ENCODE data around the gene S1PR4.

S1PR4 gene

GRCh38 chr19:3183721-3184641 is 5.4 kb downstream of the S1PR4 start:
- peaks cover 60% of the 10 kb centered on the region for H3K79me2 ChIP-seq (ENCODE audit: control insufficient read depth, low read length)
- H3K36me3 ChIP-seq (ENCODE audit: control insufficient read depth, low read length), result peaks cover 30% of the 10 kb centered on the region
- H3F3A ChIP-seq (ENCODE audit: control insufficient read depth, insufficient read depth), result peaks cover 6% of the 10 kb centered on the region
- H3K9me3 ChIP-seq (ENCODE audit: control insufficient read depth, insufficient read depth, low read length), result no peaks in the 10 kb centered on the region
- no peaks in the 10 kb centered on the region for H3K9me2 ChIP-seq (replicated peaks; ENCODE audit: control insufficient read depth, low read length)
- no peak overlapping the region for H3K4me3 ChIP-seq (ENCODE audit: low read length)
- H4K20me1 ChIP-seq (ENCODE audit: control insufficient read depth, insufficient read depth, low read depth, low read length), result peaks cover 18% of the 10 kb centered on the region; the same call in 1 of the 2 replicates
- no peak overlapping the region for H3K27ac ChIP-seq (ENCODE audit: low read depth, low read length)
- no peaks in the 10 kb centered on the region for H3K27me3 ChIP-seq (ENCODE audit: control insufficient read depth, low read length)
- H3K4me1 ChIP-seq (ENCODE audit: control insufficient read depth, low read length), result peaks cover 56% of the 10 kb centered on the region
- TF ChIP-seq EZH2phosphoT487 (IDR thresholded peaks at IDR 0.05; ENCODE audit: borderline replicate concordance, low read length) (no peak), CTCF (IDR thresholded peaks at IDR 0.05; ENCODE audit: low read depth, low read length, poor library complexity, severe bottlenecking) (no peak)
- peak overlapping the region; percentile 62; the same call in 1 of the 2 replicates for H3K4me2 ChIP-seq (ENCODE audit: low read length)

- Histone ChIP-seq H4K20me1 (ENCODE audit: control insufficient read depth, insufficient read depth, low read depth, low read length) (peaks cover 24% of the 10 kb centered on the region; the same call in 1 of the 2 replicates), H3F3A (ENCODE audit: control insufficient read depth, insufficient read depth) (peaks cover 6% of the 10 kb centered on the region), H3K4me1 (ENCODE audit: control insufficient read depth, low read length) (peaks cover 46% of the 10 kb centered on the region), H3K4me2 (ENCODE audit: low read length) (peak overlapping the region; percentile 62), H3K9me3 (ENCODE audit: control insufficient read depth, insufficient read depth, low read length) (no peaks in the 10 kb centered on the region), H3K36me3 (ENCODE audit: control insufficient read depth, low read length) (peaks cover 36% of the 10 kb centered on the region), H3K9me2 (replicated peaks; ENCODE audit: control insufficient read depth, low read length) (no peaks in the 10 kb centered on the region), H3K27ac (ENCODE audit: low read depth, low read length) (peak overlapping the region; percentile 65; the same call in 1 of the 2 replicates), H3K79me2 (ENCODE audit: control insufficient read depth, low read length) (peaks cover 60% of the 10 kb centered on the region), H3K27me3 (ENCODE audit: control insufficient read depth, low read length) (no peaks in the 10 kb centered on the region), H3K4me3 (ENCODE audit: low read length) (peak overlapping the region; percentile 74)
- TF ChIP-seq CTCF (IDR thresholded peaks at IDR 0.05; ENCODE audit: low read depth, low read length, poor library complexity, severe bottlenecking) (no peak), EZH2phosphoT487 (IDR thresholded peaks at IDR 0.05; ENCODE audit: borderline replicate concordance, low read length) (no peak)
Measured at GRCh38 chr19:3184847-3185460, 6.4 kb downstream of the S1PR4 start.

- TF ChIP-seq EZH2phosphoT487 (IDR thresholded peaks at IDR 0.05; ENCODE audit: borderline replicate concordance, low read length), result no peak
- TF ChIP-seq CTCF (IDR thresholded peaks at IDR 0.05; ENCODE audit: low read depth, low read length, poor library complexity, severe bottlenecking), result no peak
- Histone ChIP-seq H3F3A (ENCODE audit: control insufficient read depth, insufficient read depth) (peaks cover 5% of the 10 kb centered on the region), H3K27ac (ENCODE audit: low read depth, low read length) (peak within 1 kb of the TSS; percentile 65), H4K20me1 (ENCODE audit: control insufficient read depth, insufficient read depth, low read depth, low read length) (peaks cover 25% of the 10 kb centered on the region; the same call in 1 of the 2 replicates), H3K9me3 (ENCODE audit: control insufficient read depth, insufficient read depth, low read length) (no peaks in the 10 kb centered on the region), H3K27me3 (ENCODE audit: control insufficient read depth, low read length) (no peaks in the 10 kb centered on the region), H3K4me2 (ENCODE audit: low read length) (peak within 1 kb of the TSS; percentile 62), H3K79me2 (ENCODE audit: control insufficient read depth, low read length) (peaks cover 61% of the 10 kb centered on the region), H3K4me1 (ENCODE audit: control insufficient read depth, low read length) (peaks cover 40% of the 10 kb centered on the region), H3K4me3 (ENCODE audit: low read length) (peak within 1 kb of the TSS; percentile 74), H3K9me2 (replicated peaks; ENCODE audit: control insufficient read depth, low read length) (no peaks in the 10 kb centered on the region), H3K36me3 (ENCODE audit: control insufficient read depth, low read length) (peaks cover 30% of the 10 kb centered on the region)
Measured at GRCh38 chr19:3185461-3186159, 7.0 kb downstream of the S1PR4 start, which contains the start of gene NCLN. NCLN (plus strand) TSS chr19:3185930; CDS start chr19:3186031, 101 bp downstream.

Measured in DOHH2 (cell line).